Measurements from ENCODE around the gene AMPD1. TPM values are rescaled to one million over a fixed set of nuclear protein-coding genes. Genes with fewer than 3 reads are reported as not detected.

The AMPD1 gene
- total and polyA plus RNA-seq, 2 donors (not counting 1 experiment from before 2014, with no cell fraction given) = 0.18 TPM; not detected in 1

GRCh38 chr1:114632427-114632826 is 62.9 kb downstream of the AMPD1 start:
- Histone ChIP-seq H3K9ac (ENCODE audit: low read length) (no peak overlapping the region), H3K27me3 (replicated peaks in 1 of 4; ENCODE audit: control extremely low read depth in 1 of 4, control insufficient read depth in 3 of 4, insufficient read depth in 4 of 4, low read length in 3 of 4) (peaks cover 0 to 8% (median 0%) of the 10 kb centered on the region in 4 experiments), H3K4me2 (replicated peaks; ENCODE audit: low read depth, low read length, poor library complexity, severe bottlenecking) (no peak overlapping the region), H3K4me3 (ENCODE audit: control extremely low read depth in 1 of 5, extremely low read depth in 1 of 5, insufficient read depth in 1 of 5, low read depth in 2 of 5, low read length in 4 of 5) (no peak overlapping the region), H4K20me1 (ENCODE audit: control insufficient read depth, insufficient read depth, low read length, poor library complexity, severe bottlenecking) (no peaks in the 10 kb centered on the region), H3K9me3 (ENCODE audit: control extremely low read depth in 1 of 3, control insufficient read depth in 2 of 3, insufficient read depth in 1 of 3, low read length in 2 of 3) (peaks cover 0 to 5% (median 2%) of the 10 kb centered on the region in 3 donors), H3K36me3 (replicated peaks in 1 of 2; ENCODE audit: control extremely low read depth in 1 of 2, control insufficient read depth in 1 of 2, extremely low read depth in 1 of 2, insufficient read depth in 2 of 2, low read length in 1 of 2) (no peaks in the 10 kb centered on the region), H2AFZ (ENCODE audit: insufficient read depth, low read depth, low read length, poor library complexity, severe bottlenecking) (no peak overlapping the region), H3K4me1 (ENCODE audit: control insufficient read depth in 2 of 2, insufficient read depth in 2 of 2, low read length in 2 of 2) (no peaks in the 10 kb centered on the region), H3K27ac (ENCODE audit: low read length in 2 of 2) (no peak overlapping the region), H3K79me2 (ENCODE audit: control insufficient read depth, insufficient read depth, low read length) (no peaks in the 10 kb centered on the region)
- ChIA-PET CTCF (no interaction called here), POLR2A (no interaction called here)
- H3K27me3 Mint-ChIP-seq = peaks cover 24% of the 10 kb centered on the region
- H3K4me1 Mint-ChIP-seq = no peaks in the 10 kb centered on the region
- no peak overlapping the region for H3K4me3 Mint-ChIP-seq
- no peaks in the 10 kb centered on the region for H3K9me3 Mint-ChIP-seq (ENCODE audit: insufficient read depth)
- TF ChIP-seq EZH2 (IDR thresholded peaks at IDR 0.05; ENCODE audit: borderline replicate concordance, insufficient read depth, low read depth, low read length, poor library complexity, severe bottlenecking) = no peak
- TF ChIP-seq, protein P1, sequence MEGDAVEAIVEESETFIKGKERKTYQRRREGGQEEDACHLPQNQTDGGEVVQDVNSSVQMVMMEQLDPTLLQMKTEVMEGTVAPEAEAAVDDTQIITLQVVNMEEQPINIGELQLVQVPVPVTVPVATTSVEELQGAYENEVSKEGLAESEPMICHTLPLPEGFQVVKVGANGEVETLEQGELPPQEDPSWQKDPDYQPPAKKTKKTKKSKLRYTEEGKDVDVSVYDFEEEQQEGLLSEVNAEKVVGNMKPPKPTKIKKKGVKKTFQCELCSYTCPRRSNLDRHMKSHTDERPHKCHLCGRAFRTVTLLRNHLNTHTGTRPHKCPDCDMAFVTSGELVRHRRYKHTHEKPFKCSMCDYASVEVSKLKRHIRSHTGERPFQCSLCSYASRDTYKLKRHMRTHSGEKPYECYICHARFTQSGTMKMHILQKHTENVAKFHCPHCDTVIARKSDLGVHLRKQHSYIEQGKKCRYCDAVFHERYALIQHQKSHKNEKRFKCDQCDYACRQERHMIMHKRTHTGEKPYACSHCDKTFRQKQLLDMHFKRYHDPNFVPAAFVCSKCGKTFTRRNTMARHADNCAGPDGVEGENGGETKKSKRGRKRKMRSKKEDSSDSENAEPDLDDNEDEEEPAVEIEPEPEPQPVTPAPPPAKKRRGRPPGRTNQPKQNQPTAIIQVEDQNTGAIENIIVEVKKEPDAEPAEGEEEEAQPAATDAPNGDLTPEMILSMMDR (IDR thresholded peaks at IDR 0.05) = no peak
- ATAC-seq (ENCODE audit: low read depth) (no peak), DNase-seq (no peak)
- intact Hi-C loops (cut with micrococcal nuclease) = no loop called here
- H3K27ac Mint-ChIP-seq = no peak overlapping the region

DNA sequence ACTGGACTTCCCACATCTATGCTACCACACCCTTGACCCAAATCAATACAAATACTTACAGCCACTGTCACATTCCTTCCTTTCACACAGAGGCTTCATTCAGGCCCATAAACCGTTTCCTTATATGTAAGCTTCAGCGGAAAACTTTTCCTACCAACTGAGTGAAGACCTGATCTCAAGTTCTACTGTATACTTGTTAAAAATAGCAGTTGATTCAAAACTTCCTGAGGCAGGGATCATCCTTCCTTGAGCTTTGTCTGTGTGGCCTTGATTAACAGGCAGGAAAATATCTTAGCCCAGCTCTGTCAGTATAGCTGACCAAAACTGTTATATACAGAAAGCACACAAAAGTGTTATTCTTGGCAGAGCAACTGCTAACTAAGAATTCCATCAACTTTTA is 68.2 kb downstream of the AMPD1 start:
- TF ChIP-seq, protein P1 (IDR thresholded peaks at IDR 0.05) = no peak
- no peak for TF ChIP-seq EZH2 (IDR thresholded peaks at IDR 0.05; ENCODE audit: borderline replicate concordance, insufficient read depth, low read depth, low read length, poor library complexity, severe bottlenecking)
- Histone ChIP-seq H3K36me3 (replicated peaks in 1 of 2; ENCODE audit: control extremely low read depth in 1 of 2, control insufficient read depth in 1 of 2, extremely low read depth in 1 of 2, insufficient read depth in 2 of 2, low read length in 1 of 2) (no peaks in the 10 kb centered on the region), H3K4me3 (ENCODE audit: control extremely low read depth in 1 of 5, extremely low read depth in 1 of 5, insufficient read depth in 1 of 5, low read depth in 2 of 5, low read length in 4 of 5) (no peak overlapping the region), H3K27ac (ENCODE audit: low read length in 2 of 2) (no peak overlapping the region), H3K9ac (ENCODE audit: low read length) (no peak overlapping the region), H3K4me1 (ENCODE audit: control insufficient read depth in 2 of 2, insufficient read depth in 2 of 2, low read length in 2 of 2) (no peaks in the 10 kb centered on the region), H2AFZ (ENCODE audit: insufficient read depth, low read depth, low read length, poor library complexity, severe bottlenecking) (no peak overlapping the region), H4K20me1 (ENCODE audit: control insufficient read depth, insufficient read depth, low read length, poor library complexity, severe bottlenecking) (no peaks in the 10 kb centered on the region), H3K4me2 (replicated peaks; ENCODE audit: low read depth, low read length, poor library complexity, severe bottlenecking) (no peak overlapping the region), H3K27me3 (replicated peaks in 1 of 4; ENCODE audit: control extremely low read depth in 1 of 4, control insufficient read depth in 3 of 4, insufficient read depth in 4 of 4, low read length in 3 of 4) (peaks cover 0 to 7% (median 0%) of the 10 kb centered on the region in 4 experiments), H3K79me2 (ENCODE audit: control insufficient read depth, insufficient read depth, low read length) (no peaks in the 10 kb centered on the region), H3K9me3 (ENCODE audit: control extremely low read depth in 1 of 3, control insufficient read depth in 2 of 3, insufficient read depth in 1 of 3, low read length in 2 of 3) (peaks cover 0 to 5% (median 2%) of the 10 kb centered on the region in 3 donors)
- Mint-ChIP-seq H3K4me3 (no peak overlapping the region), H3K9me3 (ENCODE audit: insufficient read depth) (no peaks in the 10 kb centered on the region), H3K27me3 (peaks cover 19% of the 10 kb centered on the region), H3K27ac (no peak overlapping the region), H3K4me1 (no peaks in the 10 kb centered on the region)
- ATAC-seq (ENCODE audit: low read depth) (no peak), DNase-seq (no peak)
- ChIA-PET CTCF (interaction anchor here (0.7 kb wide), 1 partner anchor 86 kb away, joined by 3 read pairs; no protein-coding TSS in a partner anchor), POLR2A (no interaction called here)
- WGBS (ENCODE audit: insufficient coverage) = no CpG with 5 or more reads among the region's 2 CpGs
- intact Hi-C loops (cut with micrococcal nuclease) = no loop called here

All from B cell (primary cell).